Activated gamma-delta T cell treated with Interleukin-2 at 50 U/mL for 16 hours (primary cell): ENCODE results near the gene GRM7.

Experiments
- DNase-seq: peaks from one replicate; pipeline ENCODE4 v3.0.0-alpha.2; 2020

GRM7 gene

GRCh38 chr3:7160689-7161088 is 299.8 kb downstream of the GRM7 start:
- DNase-seq, result no peak

GRCh38 chr3:7166460-7166859 is 305.5 kb downstream of the GRM7 start:
- DNase-seq, result no peak

DNA sequence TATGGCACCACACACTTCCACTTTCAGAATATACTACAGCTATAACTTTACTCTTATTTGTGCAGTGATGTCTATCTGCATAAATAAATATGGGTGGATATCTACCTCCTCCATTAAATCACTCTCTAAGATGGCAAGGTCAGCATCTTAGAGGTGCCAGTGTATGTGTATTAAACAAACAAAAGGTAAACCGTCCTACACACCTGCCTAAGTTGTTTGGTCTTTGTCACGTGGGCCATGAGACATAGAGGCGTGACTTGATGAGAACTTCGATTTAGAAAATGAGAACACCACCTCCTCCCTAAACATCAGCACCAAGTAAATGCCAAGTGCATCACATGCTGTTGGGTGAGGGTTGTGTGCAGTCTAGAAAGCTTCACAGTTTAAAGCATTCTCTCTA is 310.6 kb downstream of the GRM7 start:
- DNase-seq, result no peak

DNA sequence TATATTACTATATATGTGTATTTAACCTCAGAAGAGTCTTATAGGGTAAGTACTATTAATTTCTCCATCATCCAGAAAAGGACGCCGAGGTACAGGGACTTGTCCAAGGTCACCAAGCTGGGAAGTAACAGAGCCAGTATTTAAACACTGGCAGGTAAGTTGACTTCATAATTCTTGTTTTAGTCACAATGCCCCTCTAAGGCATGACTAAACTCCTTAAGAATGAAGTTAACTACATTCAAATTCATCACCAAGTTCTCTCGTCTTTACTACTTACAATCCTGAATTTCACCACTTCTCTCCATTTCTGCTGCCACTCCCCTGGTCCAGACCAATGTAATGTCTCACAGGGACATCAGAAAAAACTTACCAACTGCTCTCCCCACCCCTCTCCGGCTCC is 312.1 kb downstream of the GRM7 start:
- DNase-seq, result no peak

- DNase-seq, result no peak
Observed at GRCh38 chr3:7188551-7188950, 327.6 kb downstream of the GRM7 start.

DNA sequence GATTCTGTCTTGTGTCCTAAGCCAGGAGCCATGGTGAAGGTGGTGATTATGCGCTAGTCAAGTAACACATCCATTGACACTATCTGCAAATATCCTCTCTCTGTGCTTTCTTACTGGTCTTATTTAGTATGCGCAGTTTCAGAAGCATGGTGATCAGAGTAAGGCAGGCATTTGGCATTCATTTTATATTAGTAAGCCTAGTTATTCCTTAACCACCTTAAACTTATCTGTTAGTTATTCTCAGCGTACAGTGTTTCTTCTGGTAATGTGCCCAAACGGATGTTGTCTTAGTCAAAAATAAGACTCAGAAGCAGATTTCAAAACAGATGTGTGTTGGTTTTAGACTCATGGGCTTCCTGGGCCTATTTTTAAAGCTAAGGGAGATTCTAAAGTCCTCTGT is 329.2 kb downstream of the GRM7 start:
- DNase-seq, result no peak

- no peak for DNase-seq
Observed at GRCh38 chr3:7193269-7193668, 332.4 kb downstream of the GRM7 start.

- no peak for DNase-seq
Observed at GRCh38 chr3:7194071-7194835, 333.3 kb downstream of the GRM7 start.

DNA sequence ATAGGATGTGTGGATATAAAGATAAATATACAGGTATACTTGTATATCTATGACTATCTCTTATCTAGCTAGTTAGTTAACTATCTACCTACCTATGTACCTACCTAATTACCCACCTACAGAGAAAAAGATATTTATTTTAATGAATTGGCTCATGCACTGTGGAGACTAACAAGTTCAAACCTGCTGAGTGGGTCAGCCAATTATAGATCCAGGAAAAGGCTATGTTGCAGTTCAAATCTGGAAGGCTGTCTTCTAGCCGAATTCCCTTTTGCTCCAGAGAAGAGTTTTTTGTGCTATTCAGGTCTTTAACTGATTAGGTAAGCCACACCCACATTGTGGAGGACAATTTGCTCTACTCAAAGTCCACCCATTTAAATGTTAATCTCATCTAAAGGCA is 335.0 kb downstream of the GRM7 start:
- no peak for DNase-seq

GRCh38 chr3:7201784-7202183 is 340.9 kb downstream of the GRM7 start:
- no peak for DNase-seq

DNA sequence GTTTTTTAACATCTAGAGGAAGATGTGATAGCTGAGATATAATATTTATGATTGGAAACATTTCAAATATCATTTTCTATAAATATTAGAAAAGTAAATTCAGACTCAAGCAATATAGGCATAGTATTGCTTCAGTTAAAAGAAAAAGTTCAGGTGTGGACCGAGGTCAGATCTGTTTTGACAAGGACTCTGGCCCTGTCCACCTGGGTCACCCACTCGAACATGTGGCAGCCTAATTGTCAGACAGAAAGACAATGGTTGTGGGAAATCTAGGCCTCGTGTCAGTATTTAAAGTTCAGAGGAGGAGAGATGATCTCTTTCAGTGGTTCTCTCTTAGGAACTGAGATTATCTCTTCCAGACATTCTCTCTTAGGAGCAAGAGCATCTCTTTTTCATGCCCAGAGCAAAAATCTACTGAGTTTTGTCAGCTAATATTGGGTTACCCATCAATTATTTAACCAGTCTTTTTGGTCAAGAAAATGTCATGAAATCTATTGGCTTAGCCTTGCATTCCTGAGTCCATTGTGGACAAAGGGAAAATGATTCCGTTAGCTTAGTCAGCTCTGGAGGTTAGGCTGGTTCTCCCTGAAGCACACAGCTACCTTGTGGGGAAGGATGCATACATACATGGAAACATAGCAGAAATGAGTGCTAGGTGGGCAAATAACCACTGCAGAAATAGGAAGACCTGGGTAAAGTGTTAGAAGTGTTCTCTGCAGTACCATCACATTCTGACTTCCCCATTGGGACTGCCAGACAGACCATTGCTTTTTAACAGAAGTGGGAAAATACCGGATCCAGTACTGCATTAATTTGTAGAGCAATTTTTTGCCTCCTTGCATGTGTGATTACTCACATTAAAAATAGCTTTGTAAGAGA is 343.3 kb downstream of the GRM7 start:
- DNase-seq, result no peak

GRCh38 chr3:7204848-7205156 is 343.9 kb downstream of the GRM7 start:
- no peak for DNase-seq

GRCh38 chr3:7205535-7205934 is 344.6 kb downstream of the GRM7 start:
- DNase-seq, result no peak

DNA sequence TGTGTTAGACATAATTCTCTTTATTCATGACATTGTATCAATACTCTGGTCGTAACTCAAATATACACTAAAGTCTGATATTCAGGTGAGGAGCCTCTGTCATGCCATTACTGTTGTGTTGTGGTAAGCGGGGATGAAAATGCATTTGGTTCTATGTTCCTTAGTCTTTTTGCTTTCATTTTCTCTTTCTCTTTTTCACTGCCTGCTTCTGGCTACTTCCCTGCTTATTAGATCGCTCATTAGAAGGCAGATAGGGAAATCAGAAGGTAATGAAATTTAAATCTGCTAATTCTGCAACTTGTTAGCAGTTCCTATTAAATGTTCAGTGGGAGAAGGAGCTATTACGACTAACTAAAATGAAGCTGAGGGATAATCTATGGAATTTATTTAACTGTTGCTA is 345.0 kb downstream of the GRM7 start:
- no peak for DNase-seq

DNA sequence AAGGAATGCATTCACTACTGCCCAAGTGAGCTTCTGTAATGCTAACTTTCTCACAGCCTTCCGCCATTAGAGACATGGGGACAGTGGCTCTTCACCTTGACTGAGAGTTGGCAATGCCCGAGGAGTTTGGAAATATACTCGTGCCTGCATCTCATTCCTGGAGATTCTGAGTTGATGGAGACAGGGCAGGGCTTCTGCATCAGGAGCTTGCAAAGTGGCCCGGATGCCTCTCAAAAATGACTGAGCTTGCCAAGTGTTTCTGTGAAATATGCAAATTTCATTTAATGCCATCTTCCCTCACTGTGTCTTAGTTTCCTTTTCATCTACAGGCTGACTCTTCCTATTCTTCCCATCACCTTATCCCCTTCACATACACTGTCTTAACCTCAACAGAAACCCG is 346.2 kb downstream of the GRM7 start:
- no peak for DNase-seq

GRCh38 chr3:7207928-7208327 is 347.0 kb downstream of the GRM7 start:
- DNase-seq, result no peak

DNA sequence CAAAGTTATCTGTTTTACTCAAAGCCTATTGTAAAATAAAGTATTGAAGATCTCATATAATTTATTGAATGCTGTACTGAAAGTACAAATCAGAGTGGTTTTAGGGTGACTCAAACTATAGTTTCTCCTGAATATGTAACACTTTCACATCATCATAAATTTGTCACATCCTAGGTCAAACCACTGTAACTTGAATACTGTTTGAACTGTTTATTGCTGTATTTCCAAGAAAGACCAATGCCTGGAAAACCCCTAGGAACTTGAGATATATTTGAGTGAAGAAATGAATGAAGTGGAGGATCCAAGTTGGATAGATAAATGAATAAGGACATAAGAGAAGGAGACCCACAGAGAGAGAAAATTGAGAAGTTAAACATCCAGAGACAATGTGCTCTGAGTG is 348.2 kb downstream of the GRM7 start:
- no peak for DNase-seq

DNA sequence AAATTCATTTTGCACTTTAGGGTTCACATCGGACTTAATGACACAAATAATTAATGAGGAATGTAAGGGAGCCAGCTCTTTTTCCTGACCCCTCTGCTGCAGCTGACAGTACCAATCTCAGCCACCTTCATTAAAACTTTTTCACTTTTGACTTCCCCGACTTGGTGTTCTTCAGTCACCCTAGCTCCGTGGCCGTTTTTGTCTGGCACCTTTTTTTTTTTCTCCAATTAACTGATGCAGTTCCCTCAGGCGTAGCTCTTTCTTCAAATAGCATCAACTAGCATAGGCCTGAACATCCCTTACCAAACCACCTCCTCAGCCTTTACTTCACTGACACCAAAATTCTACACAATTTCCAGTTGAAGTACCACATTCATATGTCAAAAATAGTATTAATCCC is 350.8 kb downstream of the GRM7 start:
- DNase-seq, result no peak

DNA sequence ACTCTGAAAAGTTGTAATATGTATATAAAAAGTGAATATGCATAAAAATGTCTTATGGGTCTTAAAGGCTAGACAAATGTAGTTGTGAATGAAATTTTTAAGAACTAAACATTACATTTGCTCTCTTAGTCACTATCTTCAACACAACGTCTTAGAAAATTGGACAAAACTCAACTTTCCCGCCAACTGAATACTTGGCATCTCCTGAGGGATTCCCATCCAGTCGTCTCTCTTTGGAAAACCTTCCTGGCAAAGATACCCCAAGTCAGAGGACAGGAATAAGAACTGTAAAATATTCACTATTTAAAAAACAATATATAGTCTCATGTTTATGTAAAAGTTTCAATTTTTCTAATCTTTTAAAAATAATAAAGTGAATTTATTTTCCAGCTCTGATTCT is 354.8 kb downstream of the GRM7 start:
- no peak for DNase-seq

GRCh38 chr3:7226393-7226792 is 365.5 kb downstream of the GRM7 start:
- no peak for DNase-seq

DNA sequence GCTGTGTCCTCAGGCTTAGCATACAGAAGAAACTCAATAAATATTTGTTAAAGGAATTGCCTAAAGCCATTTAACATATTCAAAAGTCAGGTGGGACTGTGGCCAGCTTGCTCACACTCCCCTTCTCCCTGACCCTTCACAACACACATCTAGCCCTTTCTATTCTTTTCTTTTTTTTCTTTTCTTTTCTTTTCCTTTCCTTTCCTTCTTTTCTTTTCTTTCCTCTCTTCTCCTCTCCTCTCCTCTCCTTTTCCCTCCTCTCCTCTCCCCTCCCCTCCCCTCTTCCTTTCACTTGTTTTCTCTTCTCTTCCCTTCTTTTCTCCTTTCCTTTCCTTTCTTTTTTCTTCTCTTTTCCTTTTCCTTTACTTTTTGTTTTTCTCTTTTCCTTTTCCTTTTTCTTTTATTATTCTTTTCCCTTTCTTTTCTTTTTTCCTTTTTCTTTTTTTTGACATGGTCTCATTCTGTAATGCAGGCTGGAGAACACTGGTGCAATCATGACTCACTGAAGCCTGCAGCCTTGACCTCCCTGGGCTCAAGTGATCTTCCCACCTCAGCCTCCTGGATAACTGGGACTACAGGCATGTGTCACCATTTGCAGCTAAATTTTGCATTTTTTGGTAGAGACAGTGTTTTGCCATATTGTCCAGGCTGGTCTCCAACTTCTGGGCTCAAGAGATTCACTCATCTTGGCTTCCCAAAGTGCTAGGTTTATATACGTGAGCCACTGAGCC is 377.8 kb downstream of the GRM7 start:
- no peak for DNase-seq

GRCh38 chr3:7241584-7242302 is 380.8 kb downstream of the GRM7 start:
- DNase-seq, result no peak

DNA sequence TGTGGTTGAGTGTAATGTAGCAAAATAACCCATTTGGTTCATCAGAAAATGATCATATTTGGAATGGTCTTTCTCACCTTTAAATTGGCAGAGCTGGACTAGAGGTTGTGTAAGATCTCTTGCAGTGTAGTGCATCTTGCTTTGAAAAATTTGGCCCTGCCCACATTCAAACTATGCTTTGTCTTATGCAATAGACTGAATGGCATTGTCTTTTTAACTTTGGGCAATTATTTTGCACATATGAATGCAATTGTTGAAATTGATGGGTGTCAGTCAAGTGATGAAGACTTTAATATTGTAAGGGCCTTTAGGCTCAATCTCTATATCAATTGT is 381.4 kb downstream of the GRM7 start:
- DNase-seq, result no peak
